ENCODE data around the gene ATG9A. TPM values are rescaled to one million over a fixed set of nuclear protein-coding genes. Genes with fewer than 3 reads are reported as not detected.

ATG9A gene
- total and polyA plus RNA-seq, 9 of the 15 experiments (the other 6 are each of a cell fraction or from before 2014, with no cell fraction given): 0.25 to 65.6 (median 23.4) TPM

DNA sequence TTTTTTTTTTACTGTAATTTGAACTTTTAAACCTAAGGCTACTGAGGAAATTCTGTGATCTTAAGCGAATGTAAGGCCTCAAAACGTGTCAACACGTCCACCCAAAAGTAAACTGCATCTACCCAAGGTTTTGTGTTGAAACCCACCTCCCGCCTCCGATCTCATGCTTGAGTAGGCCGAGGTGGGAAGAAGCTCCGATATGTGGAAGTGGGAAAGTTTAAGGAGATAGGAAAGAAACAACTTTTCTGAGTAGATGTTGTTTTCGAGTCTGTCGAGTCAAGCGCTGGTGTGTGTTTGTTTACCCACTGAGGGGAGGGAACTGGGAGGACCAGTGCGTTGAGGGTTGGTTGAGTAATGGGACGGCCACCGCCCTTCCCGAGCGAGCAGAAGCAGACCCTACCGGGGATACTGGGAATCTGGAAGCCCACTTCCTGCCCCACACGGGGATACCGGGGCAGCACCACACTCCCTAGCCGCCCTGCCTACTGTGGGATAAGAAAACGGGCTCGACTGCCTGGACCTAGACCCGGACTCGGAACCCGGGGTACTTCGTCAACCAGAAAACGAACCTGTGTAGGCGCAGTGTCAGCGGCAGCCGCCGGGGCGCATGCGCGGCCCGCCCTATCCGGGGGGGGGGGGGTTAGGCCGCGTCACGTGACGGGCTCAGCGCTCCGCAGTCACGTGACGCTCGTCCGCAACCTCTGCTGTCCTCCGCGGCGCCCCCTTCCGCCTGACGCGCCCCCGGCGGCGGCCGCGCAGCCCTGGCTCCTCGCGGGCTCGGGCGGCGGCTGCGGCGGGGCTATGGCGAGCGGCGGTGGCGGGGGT is 51.7 kb downstream of the ATG9A start, which contains the start of gene RETREG2 (continued):
- TF ChIP-seq, protein P1, sequence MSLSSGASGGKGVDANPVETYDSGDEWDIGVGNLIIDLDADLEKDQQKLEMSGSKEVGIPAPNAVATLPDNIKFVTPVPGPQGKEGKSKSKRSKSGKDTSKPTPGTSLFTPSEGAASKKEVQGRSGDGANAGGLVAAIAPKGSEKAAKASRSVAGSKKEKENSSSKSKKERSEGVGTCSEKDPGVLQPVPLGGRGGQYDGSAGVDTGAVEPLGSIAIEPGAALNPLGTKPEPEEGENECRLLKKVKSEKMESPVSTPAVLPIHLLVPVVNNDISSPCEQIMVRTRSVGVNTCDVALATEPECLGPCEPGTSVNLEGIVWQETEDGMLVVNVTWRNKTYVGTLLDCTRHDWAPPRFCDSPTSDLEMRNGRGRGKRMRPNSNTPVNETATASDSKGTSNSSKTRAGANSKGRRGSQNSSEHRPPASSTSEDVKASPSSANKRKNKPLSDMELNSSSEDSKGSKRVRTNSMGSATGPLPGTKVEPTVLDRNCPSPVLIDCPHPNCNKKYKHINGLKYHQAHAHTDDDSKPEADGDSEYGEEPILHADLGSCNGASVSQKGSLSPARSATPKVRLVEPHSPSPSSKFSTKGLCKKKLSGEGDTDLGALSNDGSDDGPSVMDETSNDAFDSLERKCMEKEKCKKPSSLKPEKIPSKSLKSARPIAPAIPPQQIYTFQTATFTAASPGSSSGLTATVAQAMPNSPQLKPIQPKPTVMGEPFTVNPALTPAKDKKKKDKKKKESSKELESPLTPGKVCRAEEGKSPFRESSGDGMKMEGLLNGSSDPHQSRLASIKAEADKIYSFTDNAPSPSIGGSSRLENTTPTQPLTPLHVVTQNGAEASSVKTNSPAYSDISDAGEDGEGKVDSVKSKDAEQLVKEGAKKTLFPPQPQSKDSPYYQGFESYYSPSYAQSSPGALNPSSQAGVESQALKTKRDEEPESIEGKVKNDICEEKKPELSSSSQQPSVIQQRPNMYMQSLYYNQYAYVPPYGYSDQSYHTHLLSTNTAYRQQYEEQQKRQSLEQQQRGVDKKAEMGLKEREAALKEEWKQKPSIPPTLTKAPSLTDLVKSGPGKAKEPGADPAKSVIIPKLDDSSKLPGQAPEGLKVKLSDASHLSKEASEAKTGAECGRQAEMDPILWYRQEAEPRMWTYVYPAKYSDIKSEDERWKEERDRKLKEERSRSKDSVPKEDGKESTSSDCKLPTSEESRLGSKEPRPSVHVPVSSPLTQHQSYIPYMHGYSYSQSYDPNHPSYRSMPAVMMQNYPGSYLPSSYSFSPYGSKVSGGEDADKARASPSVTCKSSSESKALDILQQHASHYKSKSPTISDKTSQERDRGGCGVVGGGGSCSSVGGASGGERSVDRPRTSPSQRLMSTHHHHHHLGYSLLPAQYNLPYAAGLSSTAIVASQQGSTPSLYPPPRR (CRISPR knock-in tag; IDR thresholded peaks at IDR 0.05; ENCODE audit: borderline replicate concordance): no peak
- TF ChIP-seq, protein P2, sequence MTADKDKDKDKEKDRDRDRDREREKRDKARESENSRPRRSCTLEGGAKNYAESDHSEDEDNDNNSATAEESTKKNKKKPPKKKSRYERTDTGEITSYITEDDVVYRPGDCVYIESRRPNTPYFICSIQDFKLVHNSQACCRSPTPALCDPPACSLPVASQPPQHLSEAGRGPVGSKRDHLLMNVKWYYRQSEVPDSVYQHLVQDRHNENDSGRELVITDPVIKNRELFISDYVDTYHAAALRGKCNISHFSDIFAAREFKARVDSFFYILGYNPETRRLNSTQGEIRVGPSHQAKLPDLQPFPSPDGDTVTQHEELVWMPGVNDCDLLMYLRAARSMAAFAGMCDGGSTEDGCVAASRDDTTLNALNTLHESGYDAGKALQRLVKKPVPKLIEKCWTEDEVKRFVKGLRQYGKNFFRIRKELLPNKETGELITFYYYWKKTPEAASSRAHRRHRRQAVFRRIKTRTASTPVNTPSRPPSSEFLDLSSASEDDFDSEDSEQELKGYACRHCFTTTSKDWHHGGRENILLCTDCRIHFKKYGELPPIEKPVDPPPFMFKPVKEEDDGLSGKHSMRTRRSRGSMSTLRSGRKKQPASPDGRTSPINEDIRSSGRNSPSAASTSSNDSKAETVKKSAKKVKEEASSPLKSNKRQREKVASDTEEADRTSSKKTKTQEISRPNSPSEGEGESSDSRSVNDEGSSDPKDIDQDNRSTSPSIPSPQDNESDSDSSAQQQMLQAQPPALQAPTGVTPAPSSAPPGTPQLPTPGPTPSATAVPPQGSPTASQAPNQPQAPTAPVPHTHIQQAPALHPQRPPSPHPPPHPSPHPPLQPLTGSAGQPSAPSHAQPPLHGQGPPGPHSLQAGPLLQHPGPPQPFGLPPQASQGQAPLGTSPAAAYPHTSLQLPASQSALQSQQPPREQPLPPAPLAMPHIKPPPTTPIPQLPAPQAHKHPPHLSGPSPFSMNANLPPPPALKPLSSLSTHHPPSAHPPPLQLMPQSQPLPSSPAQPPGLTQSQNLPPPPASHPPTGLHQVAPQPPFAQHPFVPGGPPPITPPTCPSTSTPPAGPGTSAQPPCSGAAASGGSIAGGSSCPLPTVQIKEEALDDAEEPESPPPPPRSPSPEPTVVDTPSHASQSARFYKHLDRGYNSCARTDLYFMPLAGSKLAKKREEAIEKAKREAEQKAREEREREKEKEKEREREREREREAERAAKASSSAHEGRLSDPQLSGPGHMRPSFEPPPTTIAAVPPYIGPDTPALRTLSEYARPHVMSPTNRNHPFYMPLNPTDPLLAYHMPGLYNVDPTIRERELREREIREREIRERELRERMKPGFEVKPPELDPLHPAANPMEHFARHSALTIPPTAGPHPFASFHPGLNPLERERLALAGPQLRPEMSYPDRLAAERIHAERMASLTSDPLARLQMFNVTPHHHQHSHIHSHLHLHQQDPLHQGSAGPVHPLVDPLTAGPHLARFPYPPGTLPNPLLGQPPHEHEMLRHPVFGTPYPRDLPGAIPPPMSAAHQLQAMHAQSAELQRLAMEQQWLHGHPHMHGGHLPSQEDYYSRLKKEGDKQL (CRISPR knock-in tag; IDR thresholded peaks at IDR 0.05; ENCODE audit: borderline replicate concordance): no peak
- TF ChIP-seq ZNF77 (CRISPR knock-in tag; IDR thresholded peaks at IDR 0.05) (no peak), MCM2 (IDR thresholded peaks at IDR 0.05; ENCODE audit: low read depth) (no peak), PHF20 (IDR thresholded peaks at IDR 0.05; ENCODE audit: partially characterized antibody) (no peak), ZFP1 (CRISPR knock-in tag; IDR thresholded peaks at IDR 0.05) (no peak), FOSL1 (tag; conservative IDR thresholded peaks at IDR 0.05) (peak; percentile 87), SP2 (IDR thresholded peaks at IDR 0.05; ENCODE audit: extremely low read depth, low read depth, low read length, poor library complexity, severe bottlenecking) (no peak), HLTF (IDR thresholded peaks at IDR 0.05) (no peak), LARP7 (IDR thresholded peaks at IDR 0.05) (no peak), CBX1 (IDR thresholded peaks at IDR 0.05; ENCODE audit: low read depth) (0 out of 2 replicates have a peak, but pooled peaks have one; percentile 55)
- TF ChIP-seq, protein P3, sequence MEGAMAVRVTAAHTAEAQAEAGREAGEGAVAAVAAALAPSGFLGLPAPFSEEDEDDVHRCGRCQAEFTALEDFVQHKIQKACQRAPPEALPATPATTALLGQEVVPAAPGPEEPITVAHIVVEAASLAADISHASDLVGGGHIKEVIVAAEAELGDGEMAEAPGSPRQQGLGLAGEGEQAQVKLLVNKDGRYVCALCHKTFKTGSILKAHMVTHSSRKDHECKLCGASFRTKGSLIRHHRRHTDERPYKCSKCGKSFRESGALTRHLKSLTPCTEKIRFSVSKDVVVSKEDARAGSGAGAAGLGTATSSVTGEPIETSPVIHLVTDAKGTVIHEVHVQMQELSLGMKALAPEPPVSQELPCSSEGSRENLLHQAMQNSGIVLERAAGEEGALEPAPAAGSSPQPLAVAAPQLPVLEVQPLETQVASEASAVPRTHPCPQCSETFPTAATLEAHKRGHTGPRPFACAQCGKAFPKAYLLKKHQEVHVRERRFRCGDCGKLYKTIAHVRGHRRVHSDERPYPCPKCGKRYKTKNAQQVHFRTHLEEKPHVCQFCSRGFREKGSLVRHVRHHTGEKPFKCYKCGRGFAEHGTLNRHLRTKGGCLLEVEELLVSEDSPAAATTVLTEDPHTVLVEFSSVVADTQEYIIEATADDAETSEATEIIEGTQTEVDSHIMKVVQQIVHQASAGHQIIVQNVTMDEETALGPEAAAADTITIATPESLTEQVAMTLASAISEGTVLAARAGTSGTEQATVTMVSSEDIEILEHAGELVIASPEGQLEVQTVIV (CRISPR knock-in tag; IDR thresholded peaks at IDR 0.05; ENCODE audit: borderline replicate concordance): no peak
- TF ChIP-seq, protein P4, sequence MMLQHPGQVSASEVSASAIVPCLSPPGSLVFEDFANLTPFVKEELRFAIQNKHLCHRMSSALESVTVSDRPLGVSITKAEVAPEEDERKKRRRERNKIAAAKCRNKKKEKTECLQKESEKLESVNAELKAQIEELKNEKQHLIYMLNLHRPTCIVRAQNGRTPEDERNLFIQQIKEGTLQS (IDR thresholded peaks at IDR 0.05): peak; percentile 75; the same call in 1 of the 2 replicates
- TF ChIP-seq, protein P4 (CRISPR knock-in tag; conservative IDR thresholded peaks at IDR 0.05): no peak
